Fibroblast of lung (primary cell): Measurements from ENCODE around the gene DNTT.

Experiments used
- CTCF ChIP-seq, 2 donors: IDR thresholded peaks in 1 of 2; conservative IDR thresholded peaks in 1 of 2; 1 replicate in 1 of 2; 2 replicates in 1 of 2; pipeline ENCODE4 v1.5.1; 2011 to 2012; ENCODE audit warnings: low read length in 2 of 2, control low read depth in 1 of 2, inconsistent platforms in 1 of 2, low read depth in 1 of 2, mild to moderate bottlenecking in 1 of 2
- EZH2 ChIP-seq: IDR thresholded peaks from 2 replicates; pipeline ENCODE4 v1.5.1; 2012; ENCODE audit warnings: low read length, control low read depth, mild to moderate bottlenecking; ENCODE audit errors: missing control alignments

GRCh38 chr10:96283351-96283750, 20.9 kb upstream of the DNTT start:
- TF ChIP-seq CTCF (conservative IDR thresholded peaks at IDR 0.05 in 1 of 2, IDR thresholded peaks at IDR 0.05 in 1 of 2; ENCODE audit: low read depth in 1 of 2, low read length in 2 of 2) (no peak), EZH2 (no peak)
